Measurements from ENCODE around the gene KCNH3. TPM values are rescaled to one million over a fixed set of nuclear protein-coding genes. Genes with fewer than 3 reads are reported as not detected.

Gene KCNH3
- total and polyA plus RNA-seq, 2 of the 13 experiments (the other 11 are each of a cell fraction or from before 2014, with no cell fraction given): 0.01 to 0.07 TPM

- TF ChIP-seq CHD4 (IDR thresholded peaks at IDR 0.05; ENCODE audit: borderline replicate concordance, low read length) (no peak), ZNF205 (CRISPR knock-in tag; IDR thresholded peaks at IDR 0.05) (no peak), HOXA7 (CRISPR knock-in tag; IDR thresholded peaks at IDR 0.05) (no peak), ZNF562 (CRISPR knock-in tag; IDR thresholded peaks at IDR 0.05; ENCODE audit: borderline replicate concordance) (no peak), BCLAF1 (IDR thresholded peaks at IDR 0.05) (no peak), ZSCAN22 (CRISPR knock-in tag; IDR thresholded peaks at IDR 0.05) (no peak), ZFYVE20 (CRISPR knock-in tag; IDR thresholded peaks at IDR 0.05; ENCODE audit: borderline replicate concordance, low read depth) (no peak), ZNF543 (CRISPR knock-in tag; IDR thresholded peaks at IDR 0.05) (no peak), ZNF354B (CRISPR knock-in tag; IDR thresholded peaks at IDR 0.05) (no peak), ZSCAN31 (CRISPR knock-in tag; IDR thresholded peaks at IDR 0.05; ENCODE audit: low read depth) (peak; percentile 63; the same call in 1 of the 2 replicates), SRSF4 (IDR thresholded peaks at IDR 0.05; ENCODE audit: low read depth, low read length, poor library complexity, severe bottlenecking) (no peak), RFX5 (IDR thresholded peaks at IDR 0.05; ENCODE audit: low read depth, low read length) (no peak), RFXAP (CRISPR knock-in tag; IDR thresholded peaks at IDR 0.05; ENCODE audit: borderline replicate concordance) (no peak; the same call in 1 of the 2 replicates), RCOR2 (CRISPR knock-in tag; IDR thresholded peaks at IDR 0.05) (0 out of 2 replicates have a peak, but pooled peaks have one; percentile 6), ZNF318 (CRISPR knock-in tag; IDR thresholded peaks at IDR 0.05) (no peak), MATR3 (CRISPR knock-in tag; IDR thresholded peaks at IDR 0.05) (no peak), ELF3 (CRISPR knock-in tag; IDR thresholded peaks at IDR 0.05) (peak; percentile 62), HNRNPLL (IDR thresholded peaks at IDR 0.05; ENCODE audit: low read depth, low read length, poor library complexity, severe bottlenecking) (peak; percentile 33), ZNF383 (CRISPR knock-in tag; IDR thresholded peaks at IDR 0.05; ENCODE audit: borderline replicate concordance) (no peak)
These were observed 29.0 kb downstream of the KCNH3 start, which contains the start of gene MCRS1 (continued) for GRCh38 chr12:49567611-49568441.

Measured in HepG2 (cell line).